ENCODE data around the gene FNDC3A.

GRCh38 chr13:48977286-48977625 lies 1.5 kb downstream of the FNDC3A start:
- TF ChIP-seq REST (IDR thresholded peaks at IDR 0.05; ENCODE audit: insufficient read depth in 1 of 2, low read depth in 2 of 2, low read length in 1 of 2) (no peak), SIN3A (IDR thresholded peaks at IDR 0.05; ENCODE audit: borderline replicate concordance, insufficient read depth, low read depth, low read length) (no peak)
- TF ChIP-seq, protein P1, sequence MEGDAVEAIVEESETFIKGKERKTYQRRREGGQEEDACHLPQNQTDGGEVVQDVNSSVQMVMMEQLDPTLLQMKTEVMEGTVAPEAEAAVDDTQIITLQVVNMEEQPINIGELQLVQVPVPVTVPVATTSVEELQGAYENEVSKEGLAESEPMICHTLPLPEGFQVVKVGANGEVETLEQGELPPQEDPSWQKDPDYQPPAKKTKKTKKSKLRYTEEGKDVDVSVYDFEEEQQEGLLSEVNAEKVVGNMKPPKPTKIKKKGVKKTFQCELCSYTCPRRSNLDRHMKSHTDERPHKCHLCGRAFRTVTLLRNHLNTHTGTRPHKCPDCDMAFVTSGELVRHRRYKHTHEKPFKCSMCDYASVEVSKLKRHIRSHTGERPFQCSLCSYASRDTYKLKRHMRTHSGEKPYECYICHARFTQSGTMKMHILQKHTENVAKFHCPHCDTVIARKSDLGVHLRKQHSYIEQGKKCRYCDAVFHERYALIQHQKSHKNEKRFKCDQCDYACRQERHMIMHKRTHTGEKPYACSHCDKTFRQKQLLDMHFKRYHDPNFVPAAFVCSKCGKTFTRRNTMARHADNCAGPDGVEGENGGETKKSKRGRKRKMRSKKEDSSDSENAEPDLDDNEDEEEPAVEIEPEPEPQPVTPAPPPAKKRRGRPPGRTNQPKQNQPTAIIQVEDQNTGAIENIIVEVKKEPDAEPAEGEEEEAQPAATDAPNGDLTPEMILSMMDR (IDR thresholded peaks at IDR 0.05): no peak
